SJCRH30 (cell line): ENCODE results near the gene ZNF76. TPM values are rescaled to one million over a fixed set of nuclear protein-coding genes. Genes with fewer than 3 reads are reported as not detected.
"Not testable (repeated sequence)": the region's sequence is repeated elsewhere in the genome, so short reads cannot be mapped to it uniquely, and the experiment has no call there.

ENCODE experiments used
- DNase-seq, 2 experiments: peaks; one replicate each; pipeline ENCODE4 v3.0.0-alpha.2; 2015 to 2020
- H3K27ac ChIP-seq: fragments of 250-450 bp; sonication (Bioruptor Pico); 2 replicates; pipeline ENCODE4 v1.5.1; 2020; ENCODE audit warnings: mild to moderate bottlenecking, moderate library complexity
- H3K27me3 ChIP-seq: fragments of 250-450 bp; sonication (Bioruptor Pico); 2 replicates; pipeline ENCODE4 v1.5.1; 2020; ENCODE audit warnings: mild to moderate bottlenecking, moderate library complexity
- H3K36me3 ChIP-seq: fragments of 250-450 bp; sonication (Bioruptor Pico); 2 replicates; pipeline ENCODE4 v1.5.1; 2020; ENCODE audit warnings: mild to moderate bottlenecking, moderate library complexity
- H3K4me1 ChIP-seq: fragments of 250-450 bp; sonication (Bioruptor Pico); 2 replicates; pipeline ENCODE4 v1.5.1; 2020; ENCODE audit warnings: mild to moderate bottlenecking, moderate library complexity
- H3K4me3 ChIP-seq: fragments of 250-450 bp; sonication (Bioruptor Pico); 2 replicates; pipeline ENCODE4 v1.5.1; 2020; ENCODE audit warnings: mild to moderate bottlenecking, moderate library complexity
- H3K9me3 ChIP-seq: fragments of 250-450 bp; sonication (Bioruptor Pico); replicated peaks from 2 replicates; pipeline ENCODE4 v1.5.1; 2020; ENCODE audit warnings: mild to moderate bottlenecking, moderate library complexity
- total RNA-seq: library from RNA; depleted of rRNA; stranded (reverse); fragments of >200 nt; shearing (Covaris generic); gene quantifications from 2 replicates; pipeline ENCODE4 v1.2.3, GENCODE V29; 2014

The ZNF76 gene
- total RNA-seq, 1 experiment from 2014 or later = 8.2 TPM

GRCh38 chr6:35295521-35296315 is 36.2 kb downstream of the ZNF76 start:
- H3K4me1 ChIP-seq = peaks cover 9% of the 10 kb centered on the region
- no peaks in the 10 kb centered on the region for H3K27me3 ChIP-seq
- H3K36me3 ChIP-seq = no peaks in the 10 kb centered on the region
- no peak overlapping the region for H3K27ac ChIP-seq
- H3K9me3 ChIP-seq = no peaks in the 10 kb centered on the region
- no peak overlapping the region for H3K4me3 ChIP-seq
- DNase-seq = no peak

GRCh38 chr6:35296931-35297600 is 37.5 kb downstream of the ZNF76 start:
- Histone ChIP-seq H3K9me3 (no peaks in the 10 kb centered on the region), H3K27me3 (no peaks in the 10 kb centered on the region), H3K27ac (no peak overlapping the region), H3K4me1 (peaks cover 9% of the 10 kb centered on the region), H3K4me3 (no peak overlapping the region), H3K36me3 (no peaks in the 10 kb centered on the region)
- DNase-seq = no peak

GRCh38 chr6:35297601-35298481 is 38.3 kb downstream of the ZNF76 start, which contains the start of gene DEF6:
Gene DEF6 (plus strand): TSS chr6:35297818. CDS start chr6:35297857, 39 bp downstream.
- peaks cover 9% of the 10 kb centered on the region for H3K4me1 ChIP-seq
- H3K9me3 ChIP-seq = no peaks in the 10 kb centered on the region
- H3K27ac ChIP-seq = no peak within 1 kb of the TSS
- DNase-seq = peak; percentile 81 to 87
- peak within 1 kb of the TSS; percentile 31 for H3K4me3 ChIP-seq
- H3K27me3 ChIP-seq = no peaks in the 10 kb centered on the region
- H3K36me3 ChIP-seq = no peaks in the 10 kb centered on the region

DNA sequence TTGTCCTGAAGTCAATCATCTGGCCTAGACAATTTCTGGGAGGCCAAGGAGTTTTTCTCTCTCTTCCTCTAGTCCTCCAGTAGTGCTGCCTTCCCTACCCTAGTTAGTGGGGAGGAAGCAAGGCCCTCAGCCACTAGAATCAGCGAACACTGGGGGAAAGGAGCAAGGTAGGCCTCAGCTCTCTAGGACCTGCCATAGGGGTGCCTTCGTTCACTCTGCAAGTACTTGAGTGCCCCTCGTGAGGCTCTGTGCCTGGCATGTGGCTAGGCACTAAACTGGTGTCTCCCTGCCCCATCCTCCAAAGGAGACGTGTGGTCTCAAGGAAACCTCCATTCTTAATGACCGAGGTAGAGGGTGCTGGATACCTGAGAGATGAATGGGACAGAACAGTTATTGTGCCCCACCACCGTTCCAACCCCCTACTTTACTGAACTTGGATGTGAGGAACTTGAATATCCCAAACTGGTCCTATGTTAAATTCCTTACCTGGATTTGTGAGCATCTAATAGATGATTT is 39.1 kb downstream of the ZNF76 start:
- Histone ChIP-seq H3K36me3 (no peaks in the 10 kb centered on the region), H3K27me3 (no peaks in the 10 kb centered on the region), H3K9me3 (no peaks in the 10 kb centered on the region), H3K27ac (no peak overlapping the region), H3K4me3 (no peak overlapping the region), H3K4me1 (peaks cover 9% of the 10 kb centered on the region)
- no peak for DNase-seq

DNA sequence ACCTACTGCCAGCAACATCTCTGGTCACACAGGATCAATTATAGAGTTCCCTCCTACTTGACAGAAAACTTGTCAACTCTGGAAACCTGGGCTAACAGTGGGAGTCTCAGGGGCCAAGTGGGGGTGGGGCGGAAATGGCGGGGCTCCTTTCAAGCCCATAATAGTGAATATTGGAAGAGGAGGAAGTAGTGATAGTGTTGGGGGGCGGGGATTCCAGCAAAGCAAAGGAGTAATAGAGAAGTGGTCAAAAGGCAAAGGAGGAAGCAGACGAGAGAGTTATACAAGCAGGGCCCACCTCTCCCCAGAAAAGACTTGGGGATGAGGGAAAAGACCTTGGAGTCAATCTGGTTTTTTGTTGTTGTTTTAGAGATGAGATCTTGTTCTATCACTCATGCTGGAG is 40.1 kb downstream of the ZNF76 start:
- Histone ChIP-seq H3K9me3 (no peaks in the 10 kb centered on the region), H3K36me3 (no peaks in the 10 kb centered on the region), H3K4me1 (peaks cover 9% of the 10 kb centered on the region), H3K27ac (no peak overlapping the region), H3K4me3 (no peak overlapping the region), H3K27me3 (no peaks in the 10 kb centered on the region)
- no peak for DNase-seq

DNA sequence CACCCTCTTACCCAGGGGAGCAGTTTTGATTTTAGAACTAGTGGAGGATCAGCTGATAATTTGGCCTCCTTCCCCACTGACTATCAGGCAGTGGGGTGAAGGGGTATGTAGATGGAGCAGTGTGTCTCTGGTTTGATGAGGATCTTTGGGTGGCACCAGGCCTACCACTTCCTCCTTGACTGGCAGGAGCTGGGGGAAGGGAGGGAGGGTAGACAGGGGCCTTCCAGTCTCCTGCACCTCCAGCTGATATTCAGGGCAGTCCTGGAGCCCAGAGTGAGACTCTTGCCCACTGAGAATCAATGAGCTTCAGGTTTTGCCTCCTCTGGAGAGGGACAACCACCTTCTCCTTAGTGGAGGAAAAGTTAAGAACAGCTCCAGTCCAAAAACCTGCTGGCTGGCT is 41.3 kb downstream of the ZNF76 start:
- peaks cover 9% of the 10 kb centered on the region for H3K4me1 ChIP-seq
- no peak overlapping the region for H3K4me3 ChIP-seq
- DNase-seq = no peak
- H3K27me3 ChIP-seq = no peaks in the 10 kb centered on the region
- no peaks in the 10 kb centered on the region for H3K36me3 ChIP-seq
- H3K9me3 ChIP-seq = no peaks in the 10 kb centered on the region
- no peak overlapping the region for H3K27ac ChIP-seq

DNA sequence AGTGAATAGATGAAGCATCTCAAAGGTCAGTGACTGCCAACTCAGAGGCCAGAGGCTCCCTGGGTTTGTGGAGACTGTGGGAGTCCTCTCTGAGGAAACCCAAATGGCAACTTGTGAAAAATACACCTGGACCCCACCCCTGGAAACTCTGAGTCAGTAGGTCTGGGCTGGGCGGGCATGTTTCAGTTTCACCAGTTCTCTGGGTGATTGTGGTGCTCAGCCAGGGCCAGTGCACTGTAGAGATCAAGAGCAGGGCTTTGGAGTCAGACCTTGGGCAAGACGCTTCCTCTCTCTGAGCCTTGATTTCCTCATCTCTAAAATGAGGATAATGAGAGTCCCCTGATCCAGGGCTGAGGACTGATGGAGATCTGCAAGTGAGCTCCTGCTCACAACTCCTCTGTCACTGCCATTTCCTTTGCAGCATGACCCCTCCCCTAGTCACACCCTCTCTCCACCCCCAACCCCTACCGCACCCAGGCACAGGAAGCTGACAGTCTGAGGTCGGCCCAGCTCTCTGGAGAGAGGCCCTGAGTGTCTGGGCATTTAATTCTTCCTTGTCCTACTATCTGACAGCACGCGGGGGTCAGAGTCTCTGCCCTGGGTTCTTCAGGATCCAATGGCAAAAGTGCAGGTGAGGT is 43.2 kb downstream of the ZNF76 start:
- Histone ChIP-seq H3K27ac (no peak overlapping the region), H3K4me1 (peaks cover 3% of the 10 kb centered on the region), H3K36me3 (no peaks in the 10 kb centered on the region), H3K9me3 (no peaks in the 10 kb centered on the region), H3K4me3 (no peak overlapping the region), H3K27me3 (no peaks in the 10 kb centered on the region)
- peak; percentile 29 to 30 for DNase-seq

DNA sequence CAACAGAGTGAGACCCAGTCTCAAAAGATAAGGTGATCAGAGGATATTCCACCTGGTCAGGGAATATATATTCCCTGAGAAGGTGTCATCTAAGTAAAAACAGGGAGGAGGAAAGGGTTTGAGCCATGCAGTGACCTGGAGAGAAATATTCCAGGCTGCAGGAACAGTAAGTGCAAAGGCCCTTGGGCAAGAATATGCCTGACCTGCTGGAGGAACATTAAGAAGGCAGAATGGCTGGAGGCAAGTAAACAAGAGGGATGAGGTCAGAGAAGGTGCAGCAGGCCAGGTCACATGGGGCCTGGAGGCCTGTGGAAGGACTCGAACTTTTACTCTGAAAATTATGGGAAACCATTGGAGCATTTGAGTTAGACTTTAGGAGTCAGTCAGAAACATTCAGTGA is 44.8 kb downstream of the ZNF76 start:
- Histone ChIP-seq H3K4me3 (no peak overlapping the region), H3K27ac (no peak overlapping the region), H3K4me1 (no peaks in the 10 kb centered on the region), H3K36me3 (no peaks in the 10 kb centered on the region), H3K27me3 (no peaks in the 10 kb centered on the region), H3K9me3 (no peaks in the 10 kb centered on the region)
- no peak for DNase-seq

- no peaks in the 10 kb centered on the region for H3K9me3 ChIP-seq
Measured at GRCh38 chr6:35305117-35305516, 45.6 kb downstream of the ZNF76 start.

GRCh38 chr6:35307138-35307537 is 47.6 kb downstream of the ZNF76 start:
- H3K36me3 ChIP-seq, H3K9me3 ChIP-seq, H3K27me3 ChIP-seq, H3K4me1 ChIP-seq, H3K27ac ChIP-seq, DNase-seq, H3K4me3 ChIP-seq: not testable (repeated sequence)

More at GRCh38 chr6:35305117-35305516, 45.6 kb downstream of the ZNF76 start:
- H3K4me1 ChIP-seq = no peaks in the 10 kb centered on the region
- no peak overlapping the region for H3K4me3 ChIP-seq
- no peaks in the 10 kb centered on the region for H3K36me3 ChIP-seq
- DNase-seq = no peak
- H3K27ac ChIP-seq = no peak overlapping the region
- no peaks in the 10 kb centered on the region for H3K27me3 ChIP-seq

DNA sequence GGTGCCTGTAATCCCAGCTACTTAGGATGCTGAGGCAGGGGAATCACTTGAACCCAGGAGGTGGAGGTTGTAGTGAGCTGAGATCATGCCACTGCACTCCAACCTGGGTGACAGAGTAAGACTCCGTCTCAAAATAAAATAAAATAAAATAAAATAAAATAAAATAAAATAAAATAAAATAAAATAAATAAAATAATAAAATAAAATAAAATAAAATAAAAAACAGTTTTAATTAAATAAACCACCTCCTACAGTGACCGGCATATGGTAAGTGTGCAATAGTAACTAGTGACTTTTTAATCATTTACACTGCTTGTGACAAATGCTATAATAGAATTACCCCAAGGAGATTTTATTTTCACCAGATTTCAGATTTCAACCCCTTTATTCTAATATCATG is 49.0 kb downstream of the ZNF76 start:
- H3K4me1 ChIP-seq, H3K27me3 ChIP-seq, H3K9me3 ChIP-seq, DNase-seq, H3K4me3 ChIP-seq, H3K36me3 ChIP-seq, H3K27ac ChIP-seq: not testable (repeated sequence)

GRCh38 chr6:35309611-35310264 is 50.2 kb downstream of the ZNF76 start:
- no peak overlapping the region for H3K27ac ChIP-seq
- H3K9me3 ChIP-seq = no peaks in the 10 kb centered on the region
- no peaks in the 10 kb centered on the region; the same call in 1 of the 2 replicates for H3K4me1 ChIP-seq
- DNase-seq = no peak
- no peaks in the 10 kb centered on the region for H3K27me3 ChIP-seq
- H3K4me3 ChIP-seq = no peak overlapping the region
- H3K36me3 ChIP-seq = no peaks in the 10 kb centered on the region

GRCh38 chr6:35310265-35310831 is 50.8 kb downstream of the ZNF76 start:
- no peaks in the 10 kb centered on the region for H3K36me3 ChIP-seq
- H3K4me3 ChIP-seq = no peak overlapping the region
- H3K9me3 ChIP-seq = no peaks in the 10 kb centered on the region
- no peaks in the 10 kb centered on the region for H3K27me3 ChIP-seq
- no peak for DNase-seq
- no peak overlapping the region for H3K27ac ChIP-seq
- no peaks in the 10 kb centered on the region; the same call in 1 of the 2 replicates for H3K4me1 ChIP-seq
